H1 (cell line): Measurements from ENCODE around the gene FASTKD3. TPM values are rescaled to one million over a fixed set of nuclear protein-coding genes. Genes with fewer than 3 reads are reported as not detected.

Experiments
- CHD2 ChIP-seq: IDR thresholded peaks from 2 replicates; pipeline ENCODE4 v1.6.1; 2012; ENCODE audit warnings: low read length, improper control_type of control experiment
- POU5F1 ChIP-seq: IDR thresholded peaks from 2 replicates; pipeline ENCODE4 v1.6.1; 2011; ENCODE audit warnings: low read depth, mild to moderate bottlenecking, low read length, moderate library complexity
- SAP30 ChIP-seq: fragments of 300-600 bp; sonication (generic); IDR thresholded peaks from 2 replicates; pipeline ENCODE4 v1.7.1; 2012; ENCODE audit warnings: low read length, moderate library complexity, mild to moderate bottlenecking, inconsistent platforms; ENCODE audit not compliant: insufficient read depth, insufficient replicate concordance
- SIN3A ChIP-seq, 2 experiments: IDR thresholded peaks in 1 of 2; conservative IDR thresholded peaks in 1 of 2; 2 replicates each; pipeline ENCODE4 v1.6.1; 2011 to 2012; ENCODE audit warnings: low read length in 2 of 2, improper control_type of control experiment in 1 of 2, low read depth in 1 of 2, mild to moderate bottlenecking in 1 of 2
- SIRT6 ChIP-seq: IDR thresholded peaks from one replicate; pipeline ENCODE4 v1.7.1; 2012; ENCODE audit warnings: low read length, inconsistent platforms
- USF2 ChIP-seq: IDR thresholded peaks from 2 replicates; pipeline ENCODE4 v1.6.1; 2011; ENCODE audit warnings: low read length, improper control_type of control experiment
- polyA plus RNA-seq, 7 experiments: library from polyadenylated mRNA; depleted of rRNA in 3 of 7; stranded (reverse) in 5 of 7; unstranded in 2 of 7; fragments of >200 nt in 5 of 7; fragments of 200-250 nt in 2 of 7; gene quantifications; 1 replicate in 5 of 7; 2 replicates in 1 of 7; 4 replicates in 1 of 7; pipeline versions ENCODE4 v1.2.1 to v1.2.3, GENCODE V29; 2011 to 2013; ENCODE audit warnings: missing spikeins in 2 of 7, mixed read lengths in 2 of 7
- total RNA-seq: library from RNA; stranded (reverse); fragmentation: NEBNext Ultra II Directional; extraction: Animal tissue kit (Norgen Biotek cat#: 25700); gene quantifications from 2 replicates; pipeline ENCODE4 v1.2.1, GENCODE V29; 2021
- TF ChIP-seq, protein P1 (sequence below): fragments of 300-600 bp; sonication (generic); IDR thresholded peaks from 2 replicates; pipeline ENCODE4 v1.7.1; 2012; ENCODE audit warnings: low read length, moderate library complexity, mild to moderate bottlenecking, inconsistent platforms; ENCODE audit not compliant: insufficient replicate concordance
- TF ChIP-seq, protein P2 (sequence below), 3 experiments: IDR thresholded peaks; 1 replicate in 2 of 3; 2 replicates in 1 of 3; pipeline versions ENCODE4 v1.5.1 to v1.6.1; 2011; ENCODE audit warnings: low read length in 3 of 3, mild to moderate bottlenecking in 3 of 3, inconsistent platforms in 2 of 3, low read depth in 1 of 3, moderate library complexity in 1 of 3; ENCODE audit not compliant: insufficient read depth in 1 of 3; ENCODE audit errors: control extremely low read depth in 1 of 3

The FASTKD3 gene
- total and polyA plus RNA-seq, 2 of the 8 experiments (the other 6 are each of a cell fraction or from before 2014, with no cell fraction given): 5.6 to 7.6 TPM

DNA sequence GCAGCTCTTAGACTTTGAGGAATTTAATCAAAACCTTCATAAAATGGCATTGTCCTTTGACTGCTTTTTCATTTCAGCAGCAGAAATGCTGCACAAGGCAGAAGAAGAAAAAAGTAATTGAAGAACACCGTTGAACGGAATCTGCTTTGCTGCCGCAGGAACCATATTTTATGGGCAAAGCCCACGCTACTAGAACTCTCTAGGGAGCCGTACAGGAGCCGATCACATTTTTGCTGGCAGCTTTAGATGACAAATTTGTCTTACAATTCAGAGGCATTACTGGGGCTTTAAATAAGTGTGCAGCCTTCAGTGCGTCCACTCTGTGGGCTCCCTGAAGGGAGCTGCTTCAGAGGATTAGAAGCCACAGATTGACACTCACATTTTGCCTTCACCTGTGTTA is 23.3 kb downstream of the FASTKD3 start (continued):
- TF ChIP-seq, protein P1, sequence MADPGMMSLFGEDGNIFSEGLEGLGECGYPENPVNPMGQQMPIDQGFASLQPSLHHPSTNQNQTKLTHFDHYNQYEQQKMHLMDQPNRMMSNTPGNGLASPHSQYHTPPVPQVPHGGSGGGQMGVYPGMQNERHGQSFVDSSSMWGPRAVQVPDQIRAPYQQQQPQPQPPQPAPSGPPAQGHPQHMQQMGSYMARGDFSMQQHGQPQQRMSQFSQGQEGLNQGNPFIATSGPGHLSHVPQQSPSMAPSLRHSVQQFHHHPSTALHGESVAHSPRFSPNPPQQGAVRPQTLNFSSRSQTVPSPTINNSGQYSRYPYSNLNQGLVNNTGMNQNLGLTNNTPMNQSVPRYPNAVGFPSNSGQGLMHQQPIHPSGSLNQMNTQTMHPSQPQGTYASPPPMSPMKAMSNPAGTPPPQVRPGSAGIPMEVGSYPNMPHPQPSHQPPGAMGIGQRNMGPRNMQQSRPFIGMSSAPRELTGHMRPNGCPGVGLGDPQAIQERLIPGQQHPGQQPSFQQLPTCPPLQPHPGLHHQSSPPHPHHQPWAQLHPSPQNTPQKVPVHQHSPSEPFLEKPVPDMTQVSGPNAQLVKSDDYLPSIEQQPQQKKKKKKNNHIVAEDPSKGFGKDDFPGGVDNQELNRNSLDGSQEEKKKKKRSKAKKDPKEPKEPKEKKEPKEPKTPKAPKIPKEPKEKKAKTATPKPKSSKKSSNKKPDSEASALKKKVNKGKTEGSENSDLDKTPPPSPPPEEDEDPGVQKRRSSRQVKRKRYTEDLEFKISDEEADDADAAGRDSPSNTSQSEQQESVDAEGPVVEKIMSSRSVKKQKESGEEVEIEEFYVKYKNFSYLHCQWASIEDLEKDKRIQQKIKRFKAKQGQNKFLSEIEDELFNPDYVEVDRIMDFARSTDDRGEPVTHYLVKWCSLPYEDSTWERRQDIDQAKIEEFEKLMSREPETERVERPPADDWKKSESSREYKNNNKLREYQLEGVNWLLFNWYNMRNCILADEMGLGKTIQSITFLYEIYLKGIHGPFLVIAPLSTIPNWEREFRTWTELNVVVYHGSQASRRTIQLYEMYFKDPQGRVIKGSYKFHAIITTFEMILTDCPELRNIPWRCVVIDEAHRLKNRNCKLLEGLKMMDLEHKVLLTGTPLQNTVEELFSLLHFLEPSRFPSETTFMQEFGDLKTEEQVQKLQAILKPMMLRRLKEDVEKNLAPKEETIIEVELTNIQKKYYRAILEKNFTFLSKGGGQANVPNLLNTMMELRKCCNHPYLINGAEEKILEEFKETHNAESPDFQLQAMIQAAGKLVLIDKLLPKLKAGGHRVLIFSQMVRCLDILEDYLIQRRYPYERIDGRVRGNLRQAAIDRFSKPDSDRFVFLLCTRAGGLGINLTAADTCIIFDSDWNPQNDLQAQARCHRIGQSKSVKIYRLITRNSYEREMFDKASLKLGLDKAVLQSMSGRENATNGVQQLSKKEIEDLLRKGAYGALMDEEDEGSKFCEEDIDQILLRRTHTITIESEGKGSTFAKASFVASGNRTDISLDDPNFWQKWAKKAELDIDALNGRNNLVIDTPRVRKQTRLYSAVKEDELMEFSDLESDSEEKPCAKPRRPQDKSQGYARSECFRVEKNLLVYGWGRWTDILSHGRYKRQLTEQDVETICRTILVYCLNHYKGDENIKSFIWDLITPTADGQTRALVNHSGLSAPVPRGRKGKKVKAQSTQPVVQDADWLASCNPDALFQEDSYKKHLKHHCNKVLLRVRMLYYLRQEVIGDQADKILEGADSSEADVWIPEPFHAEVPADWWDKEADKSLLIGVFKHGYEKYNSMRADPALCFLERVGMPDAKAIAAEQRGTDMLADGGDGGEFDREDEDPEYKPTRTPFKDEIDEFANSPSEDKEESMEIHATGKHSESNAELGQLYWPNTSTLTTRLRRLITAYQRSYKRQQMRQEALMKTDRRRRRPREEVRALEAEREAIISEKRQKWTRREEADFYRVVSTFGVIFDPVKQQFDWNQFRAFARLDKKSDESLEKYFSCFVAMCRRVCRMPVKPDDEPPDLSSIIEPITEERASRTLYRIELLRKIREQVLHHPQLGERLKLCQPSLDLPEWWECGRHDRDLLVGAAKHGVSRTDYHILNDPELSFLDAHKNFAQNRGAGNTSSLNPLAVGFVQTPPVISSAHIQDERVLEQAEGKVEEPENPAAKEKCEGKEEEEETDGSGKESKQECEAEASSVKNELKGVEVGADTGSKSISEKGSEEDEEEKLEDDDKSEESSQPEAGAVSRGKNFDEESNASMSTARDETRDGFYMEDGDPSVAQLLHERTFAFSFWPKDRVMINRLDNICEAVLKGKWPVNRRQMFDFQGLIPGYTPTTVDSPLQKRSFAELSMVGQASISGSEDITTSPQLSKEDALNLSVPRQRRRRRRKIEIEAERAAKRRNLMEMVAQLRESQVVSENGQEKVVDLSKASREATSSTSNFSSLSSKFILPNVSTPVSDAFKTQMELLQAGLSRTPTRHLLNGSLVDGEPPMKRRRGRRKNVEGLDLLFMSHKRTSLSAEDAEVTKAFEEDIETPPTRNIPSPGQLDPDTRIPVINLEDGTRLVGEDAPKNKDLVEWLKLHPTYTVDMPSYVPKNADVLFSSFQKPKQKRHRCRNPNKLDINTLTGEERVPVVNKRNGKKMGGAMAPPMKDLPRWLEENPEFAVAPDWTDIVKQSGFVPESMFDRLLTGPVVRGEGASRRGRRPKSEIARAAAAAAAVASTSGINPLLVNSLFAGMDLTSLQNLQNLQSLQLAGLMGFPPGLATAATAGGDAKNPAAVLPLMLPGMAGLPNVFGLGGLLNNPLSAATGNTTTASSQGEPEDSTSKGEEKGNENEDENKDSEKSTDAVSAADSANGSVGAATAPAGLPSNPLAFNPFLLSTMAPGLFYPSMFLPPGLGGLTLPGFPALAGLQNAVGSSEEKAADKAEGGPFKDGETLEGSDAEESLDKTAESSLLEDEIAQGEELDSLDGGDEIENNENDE: no peak
- no peak for TF ChIP-seq SIRT6
- no peak for TF ChIP-seq SIN3A (conservative IDR thresholded peaks at IDR 0.05 in 1 of 2, IDR thresholded peaks at IDR 0.05 in 1 of 2; ENCODE audit: low read depth in 1 of 2, low read length in 2 of 2)
- no peak for TF ChIP-seq SAP30
- no peak for TF ChIP-seq POU5F1
- TF ChIP-seq USF2: no peak
- TF ChIP-seq CHD2: no peak
- TF ChIP-seq, protein P2, sequence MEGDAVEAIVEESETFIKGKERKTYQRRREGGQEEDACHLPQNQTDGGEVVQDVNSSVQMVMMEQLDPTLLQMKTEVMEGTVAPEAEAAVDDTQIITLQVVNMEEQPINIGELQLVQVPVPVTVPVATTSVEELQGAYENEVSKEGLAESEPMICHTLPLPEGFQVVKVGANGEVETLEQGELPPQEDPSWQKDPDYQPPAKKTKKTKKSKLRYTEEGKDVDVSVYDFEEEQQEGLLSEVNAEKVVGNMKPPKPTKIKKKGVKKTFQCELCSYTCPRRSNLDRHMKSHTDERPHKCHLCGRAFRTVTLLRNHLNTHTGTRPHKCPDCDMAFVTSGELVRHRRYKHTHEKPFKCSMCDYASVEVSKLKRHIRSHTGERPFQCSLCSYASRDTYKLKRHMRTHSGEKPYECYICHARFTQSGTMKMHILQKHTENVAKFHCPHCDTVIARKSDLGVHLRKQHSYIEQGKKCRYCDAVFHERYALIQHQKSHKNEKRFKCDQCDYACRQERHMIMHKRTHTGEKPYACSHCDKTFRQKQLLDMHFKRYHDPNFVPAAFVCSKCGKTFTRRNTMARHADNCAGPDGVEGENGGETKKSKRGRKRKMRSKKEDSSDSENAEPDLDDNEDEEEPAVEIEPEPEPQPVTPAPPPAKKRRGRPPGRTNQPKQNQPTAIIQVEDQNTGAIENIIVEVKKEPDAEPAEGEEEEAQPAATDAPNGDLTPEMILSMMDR (IDR thresholded peaks at IDR 0.05; ENCODE audit: control extremely low read depth in 1 of 3, insufficient read depth in 1 of 3, low read depth in 1 of 3, low read length in 3 of 3): no peak
